AG09319 (cell line): ENCODE measurements around the gene POU3F3.

ENCODE experiments used
- DNase-seq: peaks from one replicate; pipeline ENCODE4 v3.0.0-alpha.2; 2010; ENCODE audit warnings: low read depth; ENCODE audit errors: extremely low read depth
- TF ChIP-seq, protein P1 (sequence below): IDR thresholded peaks from 2 replicates; pipeline ENCODE4 v1.5.1; 2011; ENCODE audit warnings: low read depth, mild to moderate bottlenecking, inconsistent platforms, low read length, moderate library complexity

The POU3F3 gene

DNA sequence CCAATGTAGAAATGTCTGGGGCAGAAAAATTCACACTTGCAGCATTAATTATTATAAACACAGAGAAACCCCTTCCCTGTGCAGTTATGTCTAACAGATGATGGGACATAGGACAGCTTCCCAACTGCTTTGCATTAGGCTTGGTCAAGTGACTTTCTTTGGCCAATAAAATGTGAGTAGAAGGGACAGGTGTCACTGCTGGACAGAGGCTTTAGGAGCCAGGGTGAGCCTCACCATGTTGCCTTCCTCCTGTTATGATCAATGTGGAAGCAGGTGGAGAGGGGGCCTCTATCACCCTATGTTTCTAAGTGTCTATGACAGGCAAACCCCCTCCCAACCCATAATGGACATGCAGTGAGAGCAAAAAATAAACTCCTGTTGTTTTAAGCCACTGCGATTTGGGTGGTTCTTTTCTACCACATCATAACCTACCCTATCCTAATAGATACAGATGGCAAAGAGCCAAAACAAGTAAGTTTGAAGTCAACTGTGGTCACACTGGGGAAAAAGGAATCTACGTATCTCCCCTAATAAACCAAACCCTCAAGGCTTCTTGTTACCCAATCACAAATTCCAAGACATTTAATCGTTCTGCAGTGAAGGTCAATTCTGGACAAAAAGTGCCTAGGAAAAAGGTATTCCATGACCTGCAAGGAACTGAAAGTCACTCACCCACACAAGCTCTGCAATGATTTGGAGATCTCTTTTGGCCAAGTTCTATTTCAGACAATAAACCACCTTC, 28.6 kb upstream of the POU3F3 start:
- TF ChIP-seq, protein P1, sequence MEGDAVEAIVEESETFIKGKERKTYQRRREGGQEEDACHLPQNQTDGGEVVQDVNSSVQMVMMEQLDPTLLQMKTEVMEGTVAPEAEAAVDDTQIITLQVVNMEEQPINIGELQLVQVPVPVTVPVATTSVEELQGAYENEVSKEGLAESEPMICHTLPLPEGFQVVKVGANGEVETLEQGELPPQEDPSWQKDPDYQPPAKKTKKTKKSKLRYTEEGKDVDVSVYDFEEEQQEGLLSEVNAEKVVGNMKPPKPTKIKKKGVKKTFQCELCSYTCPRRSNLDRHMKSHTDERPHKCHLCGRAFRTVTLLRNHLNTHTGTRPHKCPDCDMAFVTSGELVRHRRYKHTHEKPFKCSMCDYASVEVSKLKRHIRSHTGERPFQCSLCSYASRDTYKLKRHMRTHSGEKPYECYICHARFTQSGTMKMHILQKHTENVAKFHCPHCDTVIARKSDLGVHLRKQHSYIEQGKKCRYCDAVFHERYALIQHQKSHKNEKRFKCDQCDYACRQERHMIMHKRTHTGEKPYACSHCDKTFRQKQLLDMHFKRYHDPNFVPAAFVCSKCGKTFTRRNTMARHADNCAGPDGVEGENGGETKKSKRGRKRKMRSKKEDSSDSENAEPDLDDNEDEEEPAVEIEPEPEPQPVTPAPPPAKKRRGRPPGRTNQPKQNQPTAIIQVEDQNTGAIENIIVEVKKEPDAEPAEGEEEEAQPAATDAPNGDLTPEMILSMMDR: no peak
- DNase-seq: no peak

DNA sequence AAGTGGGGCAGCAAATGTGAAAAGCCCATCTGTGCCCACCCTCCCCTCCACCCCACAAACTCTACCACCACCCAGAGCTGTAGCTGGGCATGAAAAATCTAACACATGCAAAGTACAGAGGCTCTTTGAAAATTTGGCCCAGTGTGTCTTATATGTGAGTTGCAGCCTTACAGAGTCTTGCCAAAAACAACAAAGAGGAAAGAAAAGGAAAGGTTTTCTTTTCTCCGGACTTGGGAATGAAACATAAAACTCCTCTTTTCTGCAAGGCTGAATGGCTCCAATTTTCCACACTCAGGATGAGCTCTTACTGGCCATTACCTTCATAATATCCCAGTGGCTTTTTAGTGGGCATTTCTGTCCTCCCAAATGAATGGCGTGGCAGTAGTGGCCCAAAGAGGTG, 27.9 kb upstream of the POU3F3 start:
- DNase-seq: no peak
- TF ChIP-seq, protein P1: no peak

DNA sequence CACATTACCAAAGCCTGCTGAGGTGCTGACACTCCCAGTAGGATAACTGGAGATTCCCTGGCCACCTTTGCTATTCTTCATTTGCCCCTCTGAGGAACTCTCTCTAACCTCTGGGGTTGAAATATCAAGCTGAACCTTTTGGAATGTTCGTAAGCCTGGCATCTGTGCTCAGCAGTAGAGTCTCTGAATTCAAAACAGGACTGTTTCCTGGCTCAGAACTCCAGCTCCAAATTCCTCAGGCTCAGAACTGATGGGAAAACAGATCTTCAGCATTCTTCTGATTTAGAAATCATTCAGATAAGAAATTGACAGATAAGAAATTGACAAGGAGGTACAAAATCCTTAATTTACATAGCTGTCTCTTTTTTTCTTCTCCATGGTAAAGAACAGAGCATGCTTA, 22.2 kb upstream of the POU3F3 start:
- TF ChIP-seq, protein P1: no peak
- no peak for DNase-seq

DNA sequence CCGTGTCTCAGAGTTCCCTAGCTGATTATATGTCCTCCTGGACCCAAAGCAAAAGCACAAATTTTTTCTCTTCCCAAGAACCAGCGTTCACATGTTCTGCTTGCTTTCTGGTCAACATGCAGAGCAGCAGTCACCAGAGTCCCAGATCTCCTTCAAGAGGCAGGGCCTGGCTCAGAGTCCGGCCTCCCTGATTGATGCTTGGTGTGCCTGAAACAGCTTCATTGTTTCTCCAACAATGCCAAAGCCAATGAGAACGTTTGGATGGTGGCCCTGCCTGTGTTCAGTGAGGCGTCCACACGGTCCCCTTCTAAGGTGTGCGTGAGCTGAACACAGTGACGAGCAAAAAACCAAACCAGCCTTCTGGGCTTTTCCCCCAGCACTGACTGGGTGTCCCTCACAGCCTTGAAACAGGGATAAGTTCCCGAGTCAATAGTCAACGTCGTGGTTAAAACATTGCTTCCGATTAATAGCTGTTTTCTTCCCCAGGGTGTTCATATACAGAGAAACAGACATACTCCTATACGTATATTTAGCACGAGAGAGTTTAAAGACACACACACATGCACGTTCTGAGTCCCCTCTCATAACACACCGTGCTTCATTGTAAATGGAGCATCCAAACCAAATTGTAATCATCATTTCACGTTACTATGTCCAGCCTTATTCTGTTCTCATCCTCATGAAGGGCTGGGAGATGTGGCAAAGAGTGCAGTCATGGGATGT, 19.3 kb upstream of the POU3F3 start:
- no peak for DNase-seq

DNA sequence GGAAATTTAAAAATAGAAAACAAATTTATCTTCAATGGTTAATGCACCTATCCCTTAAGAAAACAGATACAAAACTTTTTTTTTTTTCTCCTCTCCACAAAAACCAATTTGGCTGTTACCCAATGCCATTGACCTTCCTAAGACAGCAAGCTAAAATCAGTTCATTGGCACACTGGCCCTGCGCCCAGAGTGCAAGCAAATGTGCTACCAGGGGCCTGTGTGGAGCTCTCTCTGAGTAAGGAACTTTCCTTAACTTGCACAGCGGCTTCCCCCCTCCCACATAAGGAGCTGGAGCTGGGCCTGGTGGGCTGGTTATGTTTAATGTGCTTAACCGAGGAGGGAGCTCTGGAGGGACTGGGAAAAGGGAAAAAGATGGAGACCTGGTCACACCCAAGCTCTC, 17.6 kb upstream of the POU3F3 start:
- TF ChIP-seq, protein P1: no peak
- no peak for DNase-seq

More for the DNA sequence above, 19.3 kb upstream of the POU3F3 start:
- TF ChIP-seq, protein P1: no peak

DNA sequence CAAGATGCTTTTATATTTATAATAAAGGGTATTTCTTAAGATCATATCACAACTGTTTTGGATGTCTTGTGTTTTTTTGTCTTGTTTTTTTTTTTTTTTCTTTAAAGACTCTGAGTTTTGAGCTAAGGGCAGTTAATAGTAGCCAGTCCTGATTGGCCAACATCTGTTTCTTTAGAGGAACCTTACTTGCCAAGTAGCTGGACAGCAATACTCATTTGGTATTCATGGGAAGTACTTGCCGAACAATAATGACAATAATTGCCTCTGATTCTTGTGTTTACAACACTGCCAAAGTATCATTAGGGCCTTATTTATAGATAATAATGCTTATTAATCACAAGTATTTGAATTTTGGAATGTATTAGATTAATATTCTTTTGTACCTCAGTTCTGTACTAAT, 17.1 kb upstream of the POU3F3 start:
- TF ChIP-seq, protein P1: no peak
- no peak for DNase-seq

DNA sequence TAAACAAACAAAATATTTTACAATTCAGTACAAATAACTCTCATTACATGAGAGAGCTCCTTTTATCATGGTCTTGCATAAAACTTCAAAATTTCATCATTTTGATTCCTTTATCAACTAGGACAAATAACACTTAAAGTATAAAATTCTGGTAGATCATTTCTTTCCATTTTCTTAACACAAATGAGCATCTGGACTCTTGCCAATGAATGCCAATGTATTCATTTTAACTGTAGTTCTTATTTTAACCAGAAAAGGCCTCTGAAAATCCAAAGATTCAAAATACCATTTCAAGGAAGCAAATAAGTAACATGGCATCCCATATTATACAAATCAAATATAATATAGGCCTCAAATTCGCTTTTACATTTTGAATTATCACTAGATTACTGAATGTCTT, 13.8 kb upstream of the POU3F3 start:
- DNase-seq: no peak

More for the DNA sequence above, 13.8 kb upstream of the POU3F3 start:
- TF ChIP-seq, protein P1: no peak
